ENCODE measurements around the gene ZBTB20.

GRCh38 chr3:115068799-115069198, 78.3 kb downstream of the ZBTB20 start:
- TF ChIP-seq CTCF (IDR thresholded peaks at IDR 0.05; ENCODE audit: low read depth, low read length) (no peak), EZH2phosphoT487 (IDR thresholded peaks at IDR 0.05; ENCODE audit: low read depth) (no peak)

Data from OCI-LY3 (cell line).